Neutrophil (primary cell): ENCODE data around the gene C5orf63.

Experiments used
- H3K27ac ChIP-seq: fragments of 200-600 bp; sonication (generic); 2 replicates; pipeline ENCODE4 v1.5.1; 2016; ENCODE audit warnings: mild to moderate bottlenecking, moderate library complexity
- H3K27me3 ChIP-seq: fragments of 200-600 bp; sonication (generic); 2 replicates; pipeline ENCODE4 v1.6.0; 2016; ENCODE audit warnings: mild to moderate bottlenecking
- H3K36me3 ChIP-seq: fragments of 200-600 bp; sonication (generic); 2 replicates; pipeline ENCODE4 v1.5.1; 2017
- H3K4me1 ChIP-seq, 2 experiments: fragments of 200-600 bp in 1 of 2; sonication (generic) in 1 of 2; 1 replicate in 1 of 2; 2 replicates in 1 of 2; pipeline versions ENCODE4 v1.5.1 to v1.6.1; 2013 to 2016; ENCODE audit warnings: low read depth in 1 of 2, low read length in 1 of 2, mild to moderate bottlenecking in 1 of 2, moderate library complexity in 1 of 2; ENCODE audit not compliant: control insufficient read depth in 1 of 2, insufficient read depth in 1 of 2
- H3K4me3 ChIP-seq, 2 experiments: fragments of 200-600 bp in 1 of 2; sonication (generic) in 1 of 2; 1 replicate in 1 of 2; 2 replicates in 1 of 2; pipeline ENCODE4 v1.5.1; 2013 to 2016; ENCODE audit warnings: low read depth in 1 of 2, low read length in 1 of 2, mild to moderate bottlenecking in 1 of 2, moderate library complexity in 1 of 2
- H3K9me3 ChIP-seq: fragments of 200-600 bp; sonication (generic); 2 replicates; pipeline ENCODE4 v1.5.1; 2016
- CTCF ChIP-seq: fragments of 200-600 bp; sonication (generic); IDR thresholded peaks from 2 replicates; pipeline ENCODE4 v1.5.1; 2016; ENCODE audit warnings: antibody characterized with exemption

C5orf63 gene

GRCh38 chr5:127089191-127089590, 15.9 kb upstream of the C5orf63 start:
- peaks cover 5% of the 10 kb centered on the region for H3K27me3 ChIP-seq
- no peak overlapping the region for H3K4me3 ChIP-seq
- no peak for TF ChIP-seq CTCF
- no peak overlapping the region for H3K27ac ChIP-seq
- no peaks in the 10 kb centered on the region for H3K36me3 ChIP-seq
- no peaks in the 10 kb centered on the region for H3K4me1 ChIP-seq
- H3K9me3 ChIP-seq = no peaks in the 10 kb centered on the region

DNA sequence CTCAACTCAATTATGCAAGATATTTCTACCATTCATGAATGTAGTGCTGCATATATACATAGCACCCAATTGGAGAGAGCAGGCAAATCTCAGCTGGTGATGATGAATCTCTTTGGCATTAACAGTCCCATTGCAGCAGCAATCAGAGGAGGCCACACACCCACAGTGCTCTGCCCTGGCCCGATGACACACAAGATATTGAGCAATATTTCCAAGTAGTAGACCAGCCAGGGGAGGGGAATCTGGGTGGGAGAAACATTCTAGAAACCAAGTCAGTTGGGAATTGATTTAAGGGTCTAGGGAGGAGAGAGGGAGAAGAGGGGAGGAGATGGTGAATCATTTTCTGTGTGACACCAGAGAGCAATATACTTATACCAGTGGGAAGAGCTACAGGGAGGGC, 14.9 kb upstream of the C5orf63 start:
- no peaks in the 10 kb centered on the region for H3K9me3 ChIP-seq
- H3K36me3 ChIP-seq = no peaks in the 10 kb centered on the region
- no peak overlapping the region for H3K4me3 ChIP-seq
- H3K27ac ChIP-seq = no peak overlapping the region
- H3K4me1 ChIP-seq = no peaks in the 10 kb centered on the region
- H3K27me3 ChIP-seq = peaks cover 5% of the 10 kb centered on the region
- no peak for TF ChIP-seq CTCF

DNA sequence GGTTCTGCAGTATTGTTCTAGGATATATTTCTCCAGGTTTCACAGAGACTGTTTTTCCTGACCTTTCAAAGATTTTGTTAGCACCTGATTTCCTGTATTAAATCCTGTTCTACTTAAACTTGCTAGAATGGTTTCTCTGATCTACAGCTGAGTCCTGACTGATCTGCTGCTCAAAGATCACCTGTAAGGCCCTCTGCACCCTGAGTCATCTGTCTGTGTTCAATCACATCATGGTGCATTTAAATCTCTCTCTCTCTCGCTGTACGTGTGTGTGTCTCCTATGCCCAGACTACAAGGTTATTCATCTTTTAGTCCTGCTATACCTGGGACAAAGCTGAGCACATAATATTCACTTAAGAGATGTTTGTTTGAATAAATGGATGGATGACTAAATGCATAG, 13.3 kb upstream of the C5orf63 start:
- Histone ChIP-seq H3K4me1 (no peaks in the 10 kb centered on the region), H3K4me3 (no peak overlapping the region), H3K27me3 (peaks cover 5% of the 10 kb centered on the region), H3K9me3 (no peaks in the 10 kb centered on the region), H3K27ac (no peak overlapping the region), H3K36me3 (no peaks in the 10 kb centered on the region)
- no peak for TF ChIP-seq CTCF

DNA sequence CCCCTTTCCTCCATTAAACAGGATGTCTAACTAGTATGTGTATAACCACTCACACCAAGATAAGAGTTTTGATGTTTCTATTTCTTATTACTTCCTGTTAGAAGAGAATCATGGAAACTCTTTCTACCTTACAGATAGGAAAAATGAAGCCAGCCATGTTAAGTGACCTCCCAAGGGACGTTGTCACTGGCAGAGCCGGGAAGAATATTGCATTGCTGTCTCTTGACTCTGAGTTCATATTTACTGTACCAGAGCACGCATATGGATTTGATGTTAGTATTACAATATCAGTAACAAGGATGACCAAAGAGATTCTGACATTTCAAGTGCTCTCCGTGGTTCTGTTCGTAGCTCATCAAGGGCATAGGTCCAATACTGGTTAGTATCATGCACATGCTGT, 12.5 kb upstream of the C5orf63 start:
- Histone ChIP-seq H3K4me3 (no peak overlapping the region), H3K27ac (no peak overlapping the region), H3K4me1 (no peaks in the 10 kb centered on the region), H3K9me3 (no peaks in the 10 kb centered on the region), H3K36me3 (no peaks in the 10 kb centered on the region), H3K27me3 (peaks cover 4% of the 10 kb centered on the region)
- TF ChIP-seq CTCF = no peak

DNA sequence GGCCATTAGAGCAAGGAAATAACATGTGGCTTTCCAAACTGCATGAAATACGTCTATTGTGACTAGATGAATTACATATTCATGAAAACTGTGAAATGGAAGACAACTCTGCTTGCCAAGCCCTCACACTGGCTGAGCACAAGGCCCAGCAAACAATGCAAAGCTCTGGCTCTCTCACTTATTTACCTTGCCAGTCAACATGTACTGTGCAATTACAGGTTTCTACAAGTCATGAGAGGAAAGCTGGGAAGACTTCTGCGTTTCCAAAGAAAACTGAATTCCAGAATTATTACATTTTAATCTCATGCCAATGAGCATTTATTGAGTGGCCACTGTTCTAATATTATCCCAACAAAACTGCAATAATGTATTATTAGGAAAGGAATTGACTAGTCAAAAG, 12.1 kb upstream of the C5orf63 start:
- no peak for TF ChIP-seq CTCF
- Histone ChIP-seq H3K4me1 (no peaks in the 10 kb centered on the region), H3K27me3 (no peaks in the 10 kb centered on the region)

GRCh38 chr5:127084656-127085055, 11.4 kb upstream of the C5orf63 start:
- no peaks in the 10 kb centered on the region for H3K9me3 ChIP-seq
- H3K36me3 ChIP-seq = no peaks in the 10 kb centered on the region

More for the DNA sequence above, 12.1 kb upstream of the C5orf63 start:
- Histone ChIP-seq H3K27ac (no peak overlapping the region), H3K4me3 (no peak overlapping the region), H3K36me3 (no peaks in the 10 kb centered on the region), H3K9me3 (no peaks in the 10 kb centered on the region)

More at GRCh38 chr5:127084656-127085055, 11.4 kb upstream of the C5orf63 start:
- Histone ChIP-seq H3K27me3 (no peaks in the 10 kb centered on the region), H3K4me1 (no peaks in the 10 kb centered on the region), H3K4me3 (no peak overlapping the region), H3K27ac (no peak overlapping the region)
- no peak for TF ChIP-seq CTCF
